GM19455 (cell line): ENCODE data around the gene SBK2.
"Not testable (repeated sequence)": the region's sequence is repeated elsewhere in the genome, so short reads cannot be mapped to it uniquely, and the experiment has no call there.

Source experiments
- ATAC-seq: cut with Tn5 transposase; IDR thresholded peaks from one replicate; pipeline ENCODE4 v1.9.1; 2021; ENCODE audit not compliant: unreplicated experiment

The SBK2 gene

DNA sequence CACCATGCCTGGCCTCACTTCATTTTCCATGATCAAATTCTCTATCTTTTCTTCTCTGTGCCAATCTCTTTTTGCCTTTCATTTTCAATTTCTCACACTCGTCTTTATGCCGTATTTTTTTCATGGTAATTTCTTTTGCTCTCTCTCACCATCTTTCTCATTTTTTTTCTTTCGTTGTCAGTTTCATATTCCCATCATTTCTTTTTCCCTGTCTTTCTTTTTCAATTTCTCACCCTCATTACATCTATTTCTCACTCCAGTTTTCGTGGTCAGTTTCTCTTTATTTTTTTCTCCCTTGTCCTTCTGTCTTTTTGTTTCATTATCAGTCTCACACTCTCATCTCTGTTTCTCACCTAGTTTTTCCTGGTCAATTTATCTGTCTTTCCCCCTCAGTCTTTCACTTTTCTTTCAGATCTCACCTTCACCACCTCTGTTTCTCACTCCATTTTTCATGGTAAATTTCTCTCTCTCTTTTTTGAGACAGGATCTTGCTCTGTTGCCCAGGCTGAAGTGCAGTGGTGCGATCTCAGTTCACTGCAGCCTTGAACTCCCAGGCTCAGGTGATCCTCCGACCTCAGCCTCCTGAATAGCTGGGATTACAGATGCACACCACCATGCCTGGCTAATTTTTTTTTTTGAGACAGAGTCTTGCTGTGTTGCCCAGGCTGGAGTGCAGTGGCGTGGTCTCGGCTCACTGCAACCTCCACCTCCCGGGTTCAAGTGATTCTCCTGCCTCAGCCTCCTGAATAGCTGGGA lies 34.6 kb downstream of the SBK2 start:
- no peak for ATAC-seq

DNA sequence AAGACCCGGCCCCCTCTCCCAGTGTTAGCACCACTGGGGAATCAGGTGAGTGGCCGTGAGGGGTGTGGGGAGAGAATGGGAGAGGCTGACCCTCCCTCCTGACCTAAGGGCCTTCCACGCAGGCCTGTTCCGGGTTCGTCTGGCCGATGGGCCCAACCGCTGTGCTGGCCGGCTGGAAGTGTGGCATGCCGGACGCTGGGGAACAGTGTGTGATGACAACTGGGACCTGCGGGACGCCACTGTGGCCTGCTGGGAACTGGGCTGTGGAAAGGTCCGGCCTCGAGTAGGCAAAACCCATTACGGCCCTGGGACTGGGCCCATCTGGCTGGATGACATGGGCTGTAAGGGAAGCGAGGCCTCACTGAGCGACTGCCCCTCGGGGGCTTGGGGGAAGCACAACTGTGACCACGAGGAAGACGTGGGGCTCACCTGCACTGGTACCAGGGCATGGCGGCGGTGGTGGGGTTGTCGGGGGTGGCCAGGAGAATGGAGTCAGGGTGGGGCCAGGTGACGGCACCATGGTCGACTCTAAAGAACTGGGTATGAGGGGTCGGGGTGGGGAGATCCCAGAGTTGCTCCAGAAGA lies 36.5 kb downstream of the SBK2 start:
- no peak for ATAC-seq

DNA sequence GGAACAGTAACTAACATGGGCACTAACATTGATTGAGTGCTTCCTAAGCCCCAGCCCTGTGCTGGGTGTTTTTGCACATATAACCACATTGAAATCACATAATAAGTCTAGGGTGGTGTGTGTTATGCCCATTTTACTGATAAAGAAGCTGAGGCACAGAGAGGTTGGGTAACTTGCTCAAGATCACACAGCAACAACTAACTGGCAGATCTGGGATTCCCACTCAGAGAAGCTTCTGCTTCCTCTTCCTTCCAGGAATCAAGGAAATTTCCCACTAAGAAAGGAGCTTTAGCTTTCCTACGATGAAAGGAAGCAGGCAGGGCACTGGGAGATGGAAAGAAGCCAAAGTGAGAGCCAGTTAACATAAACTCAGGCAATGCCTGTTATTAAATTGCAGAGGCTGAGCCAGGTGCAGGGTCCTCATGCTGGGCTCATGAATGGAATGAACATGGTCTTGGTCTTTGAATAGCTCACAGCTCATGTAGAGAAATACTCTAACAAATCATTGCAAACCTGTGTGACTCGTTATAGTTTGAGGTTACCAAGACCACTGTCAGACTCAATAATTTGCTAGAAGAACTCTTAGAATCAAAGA lies 38.6 kb downstream of the SBK2 start:
- ATAC-seq: no peak

DNA sequence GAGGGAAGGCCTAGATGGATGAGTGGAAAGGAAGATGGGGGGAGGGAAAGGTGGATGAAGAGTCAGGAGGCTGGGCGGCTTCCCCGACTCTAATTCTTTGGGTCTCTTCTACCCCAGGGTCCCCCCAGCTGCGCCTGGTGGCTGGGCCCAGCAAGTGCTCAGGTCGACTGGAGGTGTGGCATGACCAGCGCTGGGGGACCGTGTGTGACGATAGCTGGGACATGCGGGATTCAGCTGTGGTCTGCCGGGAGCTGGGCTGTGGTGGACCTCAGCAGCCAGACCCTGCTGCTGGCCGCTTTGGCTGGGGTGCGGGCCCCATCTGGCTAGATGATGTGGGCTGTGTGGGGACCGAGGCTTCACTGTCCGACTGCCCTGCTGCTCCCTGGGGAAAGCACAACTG lies 39.2 kb downstream of the SBK2 start:
- ATAC-seq: no peak

DNA sequence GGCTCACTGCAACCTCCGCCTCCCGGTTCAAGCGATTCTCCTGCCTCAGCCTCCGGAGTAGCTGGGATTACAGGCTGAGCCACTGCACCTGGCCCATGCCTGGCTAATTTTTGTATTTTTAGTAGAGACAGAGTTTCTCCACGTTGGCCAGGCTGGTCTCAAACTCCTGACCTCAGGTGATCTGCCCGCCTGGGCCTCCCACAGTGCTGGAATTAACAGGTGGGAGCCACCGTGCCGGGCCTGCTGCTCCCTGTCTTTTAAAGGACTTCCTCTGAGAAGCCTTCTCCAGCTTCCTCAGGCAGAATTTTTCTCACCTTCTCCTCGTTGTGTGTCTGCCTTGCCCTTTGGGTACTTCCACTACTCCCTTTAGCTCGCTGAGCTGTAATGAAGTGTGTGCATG lies 40.1 kb downstream of the SBK2 start:
- not testable (repeated sequence) for ATAC-seq

DNA sequence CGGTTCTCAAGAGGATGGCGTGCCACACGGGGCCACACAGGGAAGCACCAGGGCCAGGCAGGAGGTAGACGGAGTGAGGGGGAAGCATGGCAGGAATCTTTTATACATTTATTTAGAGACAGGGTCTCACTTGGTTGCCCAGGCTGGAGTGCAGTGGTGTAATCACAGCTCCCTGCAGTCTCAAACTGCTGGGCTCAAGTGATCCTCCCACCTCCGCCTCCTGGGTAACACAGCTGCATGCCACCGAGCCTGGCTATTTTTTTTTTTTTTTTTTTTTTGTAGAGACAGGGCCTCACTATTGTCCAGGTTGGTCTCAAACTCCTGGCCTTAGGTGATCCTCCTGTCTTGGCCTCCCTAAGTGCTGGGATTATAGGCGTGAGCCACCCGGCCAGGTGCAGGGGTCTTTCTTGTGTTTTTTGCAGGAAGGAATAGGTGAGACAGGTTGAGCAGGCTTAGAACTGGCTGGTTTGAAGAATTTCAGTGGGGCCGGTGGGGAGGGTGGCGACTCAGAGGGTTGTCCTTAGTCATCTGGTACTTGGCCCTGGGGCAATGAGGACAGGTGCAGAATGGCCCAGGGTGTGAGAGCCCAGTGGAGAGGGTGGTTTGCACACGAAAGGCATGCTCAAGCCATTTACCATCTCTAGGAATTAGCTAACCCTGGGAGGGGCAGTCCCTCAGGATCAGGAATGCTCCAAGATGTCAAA lies 41.1 kb downstream of the SBK2 start:
- ATAC-seq: no peak

DNA sequence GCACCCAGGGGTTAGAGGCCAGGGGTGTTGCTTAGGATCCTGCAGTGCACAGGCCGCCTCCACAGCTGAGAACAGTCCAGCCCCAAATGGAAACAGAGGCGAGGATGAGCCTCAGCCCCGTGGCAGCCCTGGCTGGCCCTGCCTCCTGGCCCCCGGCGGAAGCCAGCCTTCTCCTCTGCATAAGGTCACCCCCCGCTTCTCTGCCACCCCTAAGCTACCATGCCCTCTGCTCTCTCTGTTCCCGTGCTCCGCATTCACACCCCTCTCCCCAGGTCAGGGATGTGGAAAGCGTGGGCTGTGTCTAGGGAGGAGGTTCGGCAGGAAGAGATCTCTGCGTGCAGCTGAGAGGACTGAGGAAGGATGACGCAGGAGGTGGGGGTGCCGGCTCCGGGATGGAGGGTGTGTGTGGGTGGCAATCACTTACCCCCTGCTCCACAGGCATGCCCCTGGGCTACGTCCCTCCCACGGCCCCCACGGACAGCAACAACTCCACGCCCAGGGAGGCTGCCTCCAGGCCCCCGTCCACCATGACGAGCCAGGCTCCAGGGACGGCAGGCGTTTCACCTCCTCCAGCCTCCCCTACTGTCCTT lies 42.7 kb downstream of the SBK2 start:
- ATAC-seq: no peak

DNA sequence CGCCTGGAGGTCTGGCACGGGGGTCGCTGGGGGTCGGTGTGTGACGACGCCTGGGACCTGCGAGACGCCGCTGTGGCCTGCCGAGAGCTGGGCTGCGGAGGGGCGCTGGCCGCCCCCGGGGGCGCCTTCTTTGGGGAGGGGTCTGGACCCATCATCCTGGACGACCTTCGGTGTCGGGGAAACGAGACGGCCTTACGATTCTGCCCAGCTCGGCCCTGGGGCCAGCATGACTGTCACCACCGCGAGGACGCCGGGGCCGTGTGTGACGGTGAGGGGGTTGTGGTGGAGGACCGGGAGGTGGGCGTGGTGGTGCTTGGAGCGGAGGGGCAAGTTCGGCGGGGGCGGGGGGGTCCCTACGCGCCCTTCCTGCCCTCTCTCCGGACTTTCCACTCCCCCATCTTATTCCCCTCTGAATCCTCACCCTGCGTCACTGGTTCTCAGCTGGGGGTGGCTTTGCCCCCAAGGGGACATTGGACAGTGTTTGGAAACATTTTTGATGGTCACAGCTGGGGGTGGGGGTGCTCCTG lies 43.2 kb downstream of the SBK2 start:
- no peak for ATAC-seq

DNA sequence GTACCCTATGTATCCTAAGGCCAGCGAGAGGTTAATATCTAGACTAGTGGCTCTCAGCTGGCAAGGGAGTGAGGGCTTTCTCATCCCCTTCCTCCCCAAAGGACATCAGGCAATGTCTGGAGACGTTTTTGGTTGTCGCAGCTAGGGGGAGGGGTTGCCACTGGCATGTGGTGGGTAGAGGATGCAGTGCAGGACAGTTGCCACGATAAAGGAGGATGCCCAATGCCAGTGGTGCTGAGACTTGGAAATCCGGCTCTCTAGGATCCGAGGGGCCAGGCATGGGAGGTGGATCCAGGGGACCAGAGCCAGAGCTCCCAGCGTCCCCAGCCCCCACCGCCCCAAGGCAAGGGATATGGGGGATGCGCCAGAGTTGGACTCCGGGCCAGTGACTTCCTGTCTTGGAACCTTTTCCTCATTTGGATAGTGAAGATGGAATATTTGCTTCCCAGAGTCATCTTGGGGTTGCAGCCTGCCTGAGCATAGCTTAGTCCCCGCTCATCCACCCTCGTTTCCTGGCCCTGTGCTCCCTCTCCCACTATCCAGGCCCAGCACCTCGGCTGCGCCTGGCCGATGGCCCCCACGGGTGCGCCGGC lies 43.8 kb downstream of the SBK2 start:
- no peak for ATAC-seq

DNA sequence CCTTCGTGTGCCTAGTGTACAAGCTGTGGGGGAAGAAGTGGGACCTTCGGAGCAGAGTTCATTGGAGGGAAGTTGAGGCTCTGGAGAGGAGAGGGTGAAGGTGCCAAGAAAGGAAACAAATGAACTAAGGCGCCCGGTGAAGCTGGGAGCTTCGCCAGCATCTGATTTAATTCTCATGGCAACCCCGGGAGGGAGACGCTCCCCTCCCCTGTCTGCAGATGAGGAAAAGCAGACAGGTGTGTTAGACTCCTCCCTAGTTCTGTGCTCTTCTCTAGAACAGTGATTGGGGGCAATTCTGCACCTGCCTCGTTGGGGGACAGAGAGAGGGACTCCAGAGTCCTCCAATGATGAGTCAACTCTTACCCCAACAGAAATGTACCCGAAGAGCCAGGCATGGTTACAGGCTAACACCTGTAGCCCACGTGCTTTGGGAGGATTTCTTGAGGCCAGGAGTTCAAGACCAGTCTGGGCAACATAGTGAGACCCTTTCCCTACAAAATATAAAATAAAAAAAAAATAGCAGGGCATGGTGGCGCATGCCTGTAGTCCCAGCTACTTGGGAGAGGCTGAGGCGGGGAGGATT lies 44.5 kb downstream of the SBK2 start:
- no peak for ATAC-seq

DNA sequence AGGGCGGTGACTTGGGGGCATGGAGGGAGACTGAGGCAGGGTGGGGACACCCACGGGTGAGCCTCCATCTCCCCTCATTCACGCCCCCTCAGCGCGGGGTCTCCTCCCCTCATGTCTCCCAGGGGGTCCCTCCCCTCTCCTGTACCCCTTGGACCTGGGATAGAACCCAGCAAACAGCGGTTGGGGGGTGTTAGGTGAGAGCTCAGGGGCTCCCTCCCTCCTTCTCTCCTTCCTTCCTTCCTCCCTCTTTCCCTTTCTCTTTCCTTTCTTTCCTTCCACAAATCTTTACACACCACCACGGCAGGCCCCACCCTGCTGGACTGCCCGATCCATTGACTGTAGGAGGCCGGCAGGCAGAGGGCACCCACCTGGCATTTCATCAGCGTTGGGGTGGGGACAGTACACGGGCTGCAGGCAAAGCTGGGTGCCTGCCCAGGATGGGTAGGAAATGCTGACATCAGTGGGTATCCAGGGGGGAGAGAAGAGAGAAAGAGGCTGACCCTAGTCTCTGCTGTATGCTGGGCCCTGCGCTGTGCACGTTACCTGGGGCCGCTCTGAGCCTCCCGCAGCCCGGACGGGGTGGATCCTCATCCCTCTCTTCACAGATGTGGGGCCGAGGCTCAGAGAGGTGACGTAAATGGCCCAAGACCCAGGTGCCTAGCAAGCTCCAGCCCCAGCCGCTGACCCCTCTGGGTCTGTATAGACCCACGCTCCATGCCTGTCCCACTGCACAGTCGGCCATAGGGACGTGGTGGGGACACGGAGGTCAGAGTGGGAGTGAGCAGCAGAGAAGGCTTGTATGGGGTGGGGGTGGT lies 45.2 kb downstream of the SBK2 start:
- ATAC-seq: no peak

DNA sequence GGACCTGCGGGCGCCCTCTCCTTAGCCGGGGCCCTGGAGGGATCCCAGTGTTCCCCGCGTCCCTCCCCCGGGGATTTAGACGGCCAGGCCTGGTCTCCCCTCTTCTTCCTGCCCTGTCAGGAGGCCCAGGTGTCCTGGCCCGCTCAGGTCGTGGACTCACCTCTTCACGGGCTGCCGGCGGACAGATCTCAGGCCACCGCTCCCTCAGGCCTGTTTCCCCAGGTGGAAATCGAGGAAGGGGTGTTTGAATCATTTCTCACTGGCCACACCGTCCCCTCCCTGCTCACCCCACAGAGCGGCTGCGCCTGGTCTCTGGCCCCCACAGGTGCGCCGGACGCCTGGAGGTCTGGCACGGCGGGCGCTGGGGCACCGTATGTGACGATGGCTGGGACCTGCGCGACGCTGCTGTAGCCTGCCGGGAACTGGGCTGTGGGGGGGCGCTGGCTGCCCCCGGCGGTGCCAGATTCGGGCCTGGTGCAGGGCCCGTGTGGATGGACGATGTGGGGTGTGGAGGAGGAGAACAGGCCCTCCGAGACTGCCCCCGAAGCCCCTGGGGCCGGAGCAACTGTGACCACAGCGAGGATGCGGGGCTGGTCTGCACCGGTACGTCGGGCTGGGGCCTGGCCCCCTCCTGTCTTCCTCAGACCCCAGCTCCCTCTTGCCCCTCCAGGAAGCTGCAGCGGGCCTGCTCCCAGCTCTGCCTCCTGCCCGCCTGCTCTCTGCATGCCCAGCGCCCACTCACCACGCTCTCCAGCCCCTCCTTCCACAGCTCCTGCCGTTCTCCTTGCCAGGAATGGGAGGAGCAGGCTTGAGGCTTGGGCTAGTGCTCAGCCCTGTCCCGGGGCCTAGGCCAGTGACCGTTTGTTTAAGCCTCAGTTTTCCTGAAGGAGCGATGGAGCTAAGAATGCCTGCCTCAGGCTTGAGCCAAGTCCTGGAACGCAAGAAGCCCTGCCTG lies 46.2 kb downstream of the SBK2 start:
- ATAC-seq: no peak

DNA sequence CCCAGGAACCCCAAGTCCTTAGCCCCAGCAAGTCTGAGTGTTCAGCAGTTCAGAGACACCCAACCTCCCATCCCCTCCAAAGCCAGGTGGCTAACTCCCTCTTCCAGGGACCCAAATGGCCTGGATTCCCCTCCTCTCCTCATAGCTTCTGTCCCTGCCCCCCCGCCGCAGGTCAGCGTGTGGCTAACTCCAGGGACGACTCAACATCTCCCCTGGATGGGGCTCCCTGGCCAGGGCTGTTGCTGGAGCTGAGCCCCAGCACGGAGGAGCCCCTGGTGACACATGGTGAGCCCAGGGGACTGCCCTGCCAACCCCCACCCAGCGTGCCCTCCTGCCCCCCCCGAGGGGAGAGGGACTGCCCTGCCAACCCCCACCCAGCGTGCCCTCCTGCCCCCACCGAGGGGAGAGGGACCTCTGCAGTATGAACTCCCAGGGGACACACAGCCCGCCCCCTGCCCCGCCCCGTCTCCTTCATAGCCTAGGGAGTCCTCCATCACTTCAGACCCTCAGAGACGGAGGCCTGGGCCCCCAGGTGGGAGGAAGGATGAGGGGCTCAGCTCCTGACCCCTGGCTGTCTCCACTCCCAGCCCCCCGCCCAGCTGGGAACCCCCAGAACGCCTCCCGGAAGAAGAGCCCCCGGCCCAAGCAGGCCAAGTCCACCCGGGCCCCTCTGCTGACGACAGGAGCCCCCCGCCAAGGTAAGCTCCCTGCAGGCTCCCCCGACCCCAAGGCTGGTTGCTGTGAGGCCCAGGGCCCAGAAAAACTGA lies 47.0 kb downstream of the SBK2 start:
- ATAC-seq: no peak

DNA sequence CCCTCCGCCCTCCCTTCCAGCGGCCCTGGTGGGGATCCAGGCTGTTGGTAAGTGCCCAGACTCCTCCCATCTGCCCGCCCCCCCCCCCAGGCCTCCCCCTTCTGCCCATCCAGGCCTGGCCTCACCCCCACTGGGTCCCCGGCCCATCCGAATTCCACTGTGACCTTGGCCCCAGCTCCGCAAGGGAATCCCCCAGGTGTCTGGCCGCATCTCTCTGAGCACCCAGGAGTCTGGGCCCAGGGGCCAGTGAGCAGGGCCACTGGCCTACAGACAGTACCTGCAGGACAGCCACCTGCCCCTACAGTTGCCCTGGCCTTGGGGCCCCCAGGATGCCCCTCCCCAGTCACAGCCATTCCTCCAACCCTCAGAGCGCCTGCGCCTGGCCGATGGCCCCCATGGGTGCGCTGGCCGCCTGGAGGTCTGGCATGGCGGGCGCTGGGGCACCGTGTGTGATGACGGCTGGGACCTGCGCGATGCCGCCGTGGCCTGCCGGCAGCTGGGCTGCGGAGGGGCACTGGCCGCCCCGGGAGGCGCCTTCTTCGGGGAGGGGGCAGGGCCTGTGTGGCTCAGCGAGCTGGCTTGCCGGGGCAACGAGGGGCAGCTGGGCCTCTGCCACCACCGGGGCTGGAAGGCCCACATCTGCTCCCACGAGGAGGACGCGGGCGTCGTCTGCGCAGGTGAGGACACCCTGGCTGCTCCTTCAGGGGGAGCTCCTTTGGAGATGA lies 47.8 kb downstream of the SBK2 start:
- no peak for ATAC-seq

DNA sequence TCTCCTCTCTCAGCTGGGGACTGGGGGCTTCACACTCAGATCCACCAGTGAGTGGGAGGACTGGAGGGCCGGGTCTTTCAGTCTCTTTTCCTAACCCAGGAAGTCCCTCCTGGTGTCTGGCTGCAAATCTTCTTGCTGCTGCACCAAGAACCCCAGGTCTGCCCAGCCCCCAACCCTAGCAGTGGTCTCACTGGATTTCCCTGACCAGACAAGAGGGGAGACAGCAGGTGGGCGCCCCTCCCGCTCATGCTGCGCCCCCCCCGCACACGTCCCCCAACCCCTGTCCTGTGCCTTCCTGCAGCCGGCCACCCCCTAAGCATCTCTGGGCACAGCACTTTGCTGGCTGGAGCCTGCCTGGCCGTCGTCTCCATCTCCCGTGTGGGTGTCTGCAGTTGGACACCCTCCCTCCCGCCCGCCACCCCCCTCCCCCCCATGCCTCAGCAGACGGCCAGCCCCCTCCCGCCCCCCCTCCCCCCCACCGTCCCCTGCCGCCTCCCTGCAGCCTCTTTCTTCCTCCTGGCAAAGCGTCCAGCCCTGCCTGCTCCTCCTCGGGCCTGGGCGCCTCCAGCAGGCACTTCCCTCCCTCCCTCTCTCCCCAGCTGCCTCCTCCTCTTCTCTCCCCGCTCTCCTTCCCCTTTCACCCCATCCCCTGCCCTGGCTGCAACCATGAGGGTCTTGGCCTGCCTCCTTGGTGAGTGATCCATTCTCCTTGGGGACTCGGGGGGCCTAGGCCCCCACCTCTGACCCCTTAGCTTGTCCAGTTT lies 48.8 kb downstream of the SBK2 start, which contains the start of gene SSC5D:
TSS of gene SSC5D (plus strand) at position 513 of the 764 bp plus-strand sequence. CDS start at position 667, 154 bp downstream.
- no peak for ATAC-seq
